Activated T-cell treated with anti-CD3 and anti-CD28 coated beads, Interleukin-2, amount 50 U/mL, for 24 hours (primary cell): ENCODE data around the gene TIMP2.
"Not testable (repeated sequence)": the region's sequence is repeated elsewhere in the genome, so short reads cannot be mapped to it uniquely, and the experiment has no call there.

Source experiments
- DNase-seq: peaks from one replicate; pipeline ENCODE4 v3.0.0-alpha.2; 2020
- H3K27ac Mint-ChIP-seq: 2 replicates; pipeline ENCODE4 v1.8.0; 2020; ENCODE audit warnings: mild to moderate bottlenecking, mixed read lengths
- H3K27me3 Mint-ChIP-seq: 2 replicates; pipeline ENCODE4 v1.8.0; 2020; ENCODE audit warnings: mixed read lengths
- H3K36me3 Mint-ChIP-seq: 2 replicates; pipeline ENCODE4 v1.8.0; 2020; ENCODE audit warnings: low read depth, mixed read lengths
- H3K4me1 Mint-ChIP-seq: 2 replicates; pipeline ENCODE4 v1.8.0; 2020; ENCODE audit warnings: low read depth, mixed read lengths
- H3K4me3 Mint-ChIP-seq: 2 replicates; pipeline ENCODE4 v1.8.0; 2020; ENCODE audit warnings: mild to moderate bottlenecking, moderate library complexity, mixed read lengths
- H3K9me3 Mint-ChIP-seq: 2 replicates; pipeline ENCODE4 v1.8.0; 2020; ENCODE audit warnings: mixed read lengths

The TIMP2 gene

DNA sequence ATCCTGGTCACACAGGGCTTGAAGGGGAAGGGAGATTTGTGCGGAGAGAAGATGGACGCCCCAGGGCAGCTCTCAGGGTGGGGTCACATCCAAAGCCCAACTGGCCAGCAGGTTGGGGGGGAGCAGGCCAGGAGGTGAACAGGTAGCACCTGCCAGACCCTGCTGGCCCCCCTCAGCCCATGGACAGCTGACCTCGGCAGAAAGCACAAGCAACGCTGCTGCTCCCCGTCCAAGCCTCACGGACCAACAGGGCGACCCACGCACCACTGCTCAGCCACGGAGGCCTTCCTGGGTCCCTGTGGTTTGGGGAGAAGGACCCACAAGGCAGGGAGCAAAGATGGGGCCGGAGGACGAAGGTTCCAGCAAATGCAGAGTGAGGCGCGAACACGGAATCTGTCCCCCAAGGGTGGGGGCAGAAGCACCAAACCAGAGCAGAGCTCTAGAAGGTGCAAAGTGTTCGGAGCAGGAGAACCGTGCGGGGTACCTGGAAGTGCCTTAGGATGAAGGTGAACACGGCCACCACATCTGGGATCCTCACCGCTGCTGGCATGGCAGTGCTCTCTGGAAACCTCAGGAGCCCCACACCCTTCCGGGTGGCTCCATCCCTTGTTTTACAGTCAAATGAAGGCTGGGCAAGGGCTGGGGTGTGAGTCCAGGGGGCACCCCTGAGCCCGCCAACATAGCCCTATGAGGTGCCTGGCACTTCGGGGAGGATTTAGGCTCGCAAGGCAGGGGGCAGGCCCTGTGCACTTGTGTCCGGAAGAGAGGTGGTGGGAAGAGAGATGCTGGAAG, 40.1 kb downstream of the TIMP2 start:
- Mint-ChIP-seq H3K36me3 (no peaks in the 10 kb centered on the region), H3K4me3 (no peak overlapping the region), H3K9me3 (no peaks in the 10 kb centered on the region), H3K4me1 (peaks cover 27% of the 10 kb centered on the region), H3K27ac (no peak overlapping the region), H3K27me3 (peaks cover 1% of the 10 kb centered on the region)
- DNase-seq, result no peak

DNA sequence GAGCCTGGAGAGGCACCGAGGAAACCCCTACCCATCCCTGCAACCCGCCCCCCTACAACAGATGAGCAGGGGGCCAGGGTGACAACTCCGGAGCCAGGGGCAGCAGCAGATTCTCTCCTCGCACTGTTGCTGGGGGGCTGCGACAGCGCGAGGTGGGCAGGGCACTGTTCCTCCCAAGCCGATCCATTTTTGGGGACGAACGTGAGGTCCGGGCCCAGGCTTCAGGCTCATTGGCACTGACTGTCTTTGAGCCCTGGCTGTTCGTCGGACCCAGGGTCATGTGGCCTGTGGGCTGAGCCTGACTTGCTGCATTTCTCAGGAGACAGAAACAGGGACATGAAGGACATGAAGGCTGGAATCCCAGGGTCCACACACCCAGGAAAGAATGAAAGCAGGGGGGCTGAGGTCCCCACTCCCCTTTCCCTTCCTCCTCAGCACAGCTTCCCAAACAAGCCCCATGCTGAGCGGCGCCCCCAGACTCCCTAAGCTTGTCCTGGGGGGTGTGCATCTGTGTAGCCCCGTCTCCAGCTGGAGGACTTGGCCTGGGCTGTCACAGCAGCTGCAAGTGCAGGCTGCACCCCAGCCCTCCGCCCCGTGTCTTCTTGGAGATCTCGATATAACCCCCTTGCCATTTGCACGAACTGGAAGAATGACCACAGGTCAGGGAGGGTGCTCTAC, 40.9 kb downstream of the TIMP2 start:
- no peak for DNase-seq
- Mint-ChIP-seq H3K27ac (no peak overlapping the region), H3K9me3 (no peaks in the 10 kb centered on the region), H3K4me3 (no peak overlapping the region), H3K27me3 (peaks cover 3% of the 10 kb centered on the region), H3K36me3 (no peaks in the 10 kb centered on the region), H3K4me1 (peaks cover 26% of the 10 kb centered on the region)

DNA sequence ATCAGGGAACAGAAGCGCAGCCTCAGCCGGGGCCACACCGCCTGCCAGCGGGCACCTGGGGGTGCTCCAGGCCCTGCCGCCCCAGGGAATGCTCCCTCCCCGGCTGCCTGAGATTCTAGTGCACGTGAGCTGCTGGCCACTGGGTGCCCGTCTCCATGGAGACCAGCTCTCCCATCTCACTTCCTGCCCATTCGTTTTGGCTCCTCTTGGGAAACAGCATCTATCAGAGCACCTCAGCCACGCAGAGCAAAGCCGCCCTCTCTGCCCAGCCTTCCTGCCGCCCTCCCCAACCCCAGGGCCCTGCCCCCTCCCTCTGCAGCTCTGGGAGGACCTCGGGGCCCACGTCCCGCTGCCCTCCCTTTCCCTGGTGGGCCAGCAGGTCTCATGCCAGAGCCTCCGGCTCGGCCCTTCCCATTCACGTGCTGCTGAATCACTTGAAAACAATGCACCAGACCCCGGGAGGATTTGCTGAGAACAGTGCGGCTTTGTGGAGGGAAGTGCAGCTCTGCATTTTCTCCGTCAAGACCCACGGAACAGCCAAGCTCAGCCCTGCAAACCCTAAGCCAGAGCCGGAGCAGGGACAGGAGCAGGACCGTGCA, 41.6 kb downstream of the TIMP2 start:
- no peak for DNase-seq
- H3K36me3 Mint-ChIP-seq, result no peaks in the 10 kb centered on the region
- no peak overlapping the region for H3K27ac Mint-ChIP-seq
- peaks cover 7% of the 10 kb centered on the region for H3K27me3 Mint-ChIP-seq
- no peak overlapping the region for H3K4me3 Mint-ChIP-seq
- H3K4me1 Mint-ChIP-seq, result peaks cover 26% of the 10 kb centered on the region
- no peaks in the 10 kb centered on the region for H3K9me3 Mint-ChIP-seq

DNA sequence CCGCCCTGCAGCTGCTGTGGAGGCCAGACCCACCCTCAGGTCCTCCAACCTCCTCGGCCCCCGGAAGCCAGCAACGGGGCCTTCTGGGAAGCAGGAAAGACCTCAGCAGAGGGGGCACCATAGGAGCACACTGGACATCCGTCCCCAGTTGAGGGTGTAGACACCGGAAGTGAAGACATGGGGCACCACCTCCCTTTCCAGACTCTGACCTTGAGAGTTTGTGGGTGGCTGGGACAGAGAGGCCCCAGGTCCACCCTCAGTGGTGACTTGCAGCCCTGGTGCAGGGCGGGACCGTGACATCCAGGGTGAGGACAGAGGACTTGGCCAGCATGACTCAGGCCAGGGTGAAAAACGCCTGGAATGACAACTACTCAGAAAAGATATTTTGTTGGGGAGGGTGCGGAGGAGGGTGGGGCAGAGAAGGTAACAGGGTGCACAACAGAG, 42.1 kb downstream of the TIMP2 start:
- no peaks in the 10 kb centered on the region for H3K9me3 Mint-ChIP-seq
- DNase-seq, result no peak
- peaks cover 25% of the 10 kb centered on the region for H3K4me1 Mint-ChIP-seq
- no peak overlapping the region for H3K4me3 Mint-ChIP-seq
- H3K27me3 Mint-ChIP-seq, result peaks cover 7% of the 10 kb centered on the region
- H3K36me3 Mint-ChIP-seq, result no peaks in the 10 kb centered on the region
- peak overlapping the region; percentile 32 for H3K27ac Mint-ChIP-seq

DNA sequence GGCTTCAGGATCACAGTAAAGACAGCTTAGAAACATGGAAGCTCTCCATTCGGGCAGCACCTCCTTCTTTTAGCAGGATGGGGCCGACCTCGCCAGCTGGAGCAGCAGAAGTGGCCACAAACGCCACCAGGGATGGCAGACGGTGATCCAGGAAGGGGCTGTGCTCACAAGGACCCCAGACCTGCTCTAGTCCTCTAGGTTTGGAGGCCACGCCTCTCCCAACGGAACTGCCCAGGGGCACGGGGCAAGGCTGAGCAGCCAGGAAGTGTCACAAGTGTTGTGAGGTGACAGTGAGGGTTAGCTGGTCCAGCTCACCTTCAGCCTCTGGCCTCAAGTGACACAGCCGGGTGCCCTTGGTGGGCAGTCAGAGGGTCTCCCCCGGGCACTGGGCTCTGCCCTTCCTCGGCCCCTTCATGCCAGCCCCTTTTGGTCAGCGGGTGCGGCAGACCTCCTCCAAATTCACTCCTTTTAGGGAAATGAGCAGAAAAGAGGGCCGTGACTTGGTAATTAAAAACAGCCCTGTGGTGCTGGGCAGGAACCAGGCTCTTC, 42.6 kb downstream of the TIMP2 start:
- H3K9me3 Mint-ChIP-seq, result no peaks in the 10 kb centered on the region
- H3K27ac Mint-ChIP-seq, result no peak overlapping the region
- no peak for DNase-seq
- H3K36me3 Mint-ChIP-seq, result no peaks in the 10 kb centered on the region
- H3K4me1 Mint-ChIP-seq, result peaks cover 25% of the 10 kb centered on the region
- no peak overlapping the region for H3K4me3 Mint-ChIP-seq
- peaks cover 7% of the 10 kb centered on the region for H3K27me3 Mint-ChIP-seq

DNA sequence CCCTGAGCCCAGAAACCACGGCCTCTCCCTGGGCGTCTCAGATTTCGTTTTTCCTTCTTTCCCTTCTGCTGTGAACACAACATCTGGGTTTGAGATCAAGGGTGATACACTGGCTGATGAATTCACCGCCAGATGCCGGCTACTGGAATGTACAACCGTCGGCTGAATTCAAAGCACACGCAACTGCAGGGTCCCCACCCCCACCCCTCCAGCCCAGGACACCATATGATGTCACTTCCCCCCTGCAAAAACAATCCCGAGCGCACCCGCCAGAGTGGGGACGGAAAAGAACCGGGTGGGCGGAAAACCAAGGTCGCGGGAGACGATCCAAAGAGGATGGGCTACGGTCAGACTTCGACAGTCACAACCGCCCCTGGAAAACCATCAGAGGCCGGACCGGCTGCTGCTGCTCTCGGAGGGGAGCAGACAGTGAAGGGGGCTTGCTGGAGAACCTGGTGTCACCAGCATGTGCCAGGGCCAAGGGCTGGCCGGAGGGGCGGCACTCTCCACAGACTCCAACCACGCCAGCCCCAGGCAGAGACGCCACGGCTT, 45.5 kb downstream of the TIMP2 start:
- Mint-ChIP-seq H3K9me3 (no peaks in the 10 kb centered on the region), H3K27me3 (peaks cover 7% of the 10 kb centered on the region), H3K4me3 (peak overlapping the region; percentile 31), H3K4me1 (peaks cover 25% of the 10 kb centered on the region), H3K36me3 (no peaks in the 10 kb centered on the region), H3K27ac (peak overlapping the region; percentile 61)
- no peak for DNase-seq

DNA sequence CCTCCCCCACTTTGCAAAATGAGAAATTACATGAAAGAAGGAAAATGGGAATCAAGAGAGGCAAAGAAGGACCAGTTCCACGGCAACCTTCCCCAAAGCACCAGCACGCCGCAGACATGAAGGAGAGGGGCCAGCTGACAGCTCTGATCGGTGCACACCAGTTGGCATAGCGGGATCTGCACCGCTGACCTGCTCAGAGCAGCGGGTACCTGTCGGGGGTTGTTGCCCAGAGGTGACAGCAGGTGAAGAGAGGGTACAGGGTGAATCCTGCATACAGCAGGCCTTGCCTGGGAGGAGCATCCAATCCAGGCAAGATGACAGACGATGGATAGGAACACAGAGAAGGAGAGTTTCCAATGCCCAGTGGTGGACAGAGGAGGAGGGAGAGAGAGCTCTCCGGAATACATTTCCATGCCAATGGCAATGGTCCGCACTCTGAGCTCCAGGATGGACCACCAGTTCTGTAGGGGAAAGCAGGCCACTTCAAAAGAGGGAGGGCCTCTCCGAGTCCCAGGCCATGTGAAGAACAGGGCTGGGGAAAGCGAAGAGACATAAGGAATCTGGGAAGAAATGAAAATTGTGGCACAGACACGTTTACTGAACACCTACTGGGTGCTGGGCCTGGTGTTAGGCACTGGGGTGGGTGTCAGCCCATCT, 46.2 kb downstream of the TIMP2 start:
- Mint-ChIP-seq H3K27me3 (peaks cover 7% of the 10 kb centered on the region), H3K4me1 (peaks cover 25% of the 10 kb centered on the region), H3K4me3 (peak overlapping the region; percentile 31), H3K27ac (no peak overlapping the region), H3K9me3 (no peaks in the 10 kb centered on the region), H3K36me3 (no peaks in the 10 kb centered on the region)
- DNase-seq, result no peak

DNA sequence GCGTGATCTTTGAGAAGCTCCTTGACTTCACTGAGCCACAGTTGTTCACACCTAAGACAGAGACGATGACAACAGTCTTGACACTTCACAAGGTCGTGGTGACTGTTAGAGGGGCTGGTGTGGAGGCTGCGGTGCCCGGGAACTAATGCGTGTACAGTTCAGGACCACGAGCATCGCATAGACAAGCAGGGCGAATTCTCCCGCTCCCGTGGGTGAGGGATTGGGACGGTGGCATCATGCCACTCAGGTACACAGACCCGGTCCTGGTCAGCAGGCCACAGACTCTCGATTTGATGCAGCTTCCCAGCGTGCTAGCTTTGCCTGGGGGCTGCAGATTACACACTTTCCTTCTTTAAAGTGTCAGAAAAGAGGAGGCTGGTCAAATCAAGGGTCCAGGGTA, 46.9 kb downstream of the TIMP2 start:
- Mint-ChIP-seq H3K4me3 (no peak overlapping the region), H3K4me1 (peaks cover 19% of the 10 kb centered on the region), H3K9me3 (no peaks in the 10 kb centered on the region), H3K27ac (peak overlapping the region; percentile 30), H3K36me3 (no peaks in the 10 kb centered on the region), H3K27me3 (peaks cover 7% of the 10 kb centered on the region)
- DNase-seq, result no peak

DNA sequence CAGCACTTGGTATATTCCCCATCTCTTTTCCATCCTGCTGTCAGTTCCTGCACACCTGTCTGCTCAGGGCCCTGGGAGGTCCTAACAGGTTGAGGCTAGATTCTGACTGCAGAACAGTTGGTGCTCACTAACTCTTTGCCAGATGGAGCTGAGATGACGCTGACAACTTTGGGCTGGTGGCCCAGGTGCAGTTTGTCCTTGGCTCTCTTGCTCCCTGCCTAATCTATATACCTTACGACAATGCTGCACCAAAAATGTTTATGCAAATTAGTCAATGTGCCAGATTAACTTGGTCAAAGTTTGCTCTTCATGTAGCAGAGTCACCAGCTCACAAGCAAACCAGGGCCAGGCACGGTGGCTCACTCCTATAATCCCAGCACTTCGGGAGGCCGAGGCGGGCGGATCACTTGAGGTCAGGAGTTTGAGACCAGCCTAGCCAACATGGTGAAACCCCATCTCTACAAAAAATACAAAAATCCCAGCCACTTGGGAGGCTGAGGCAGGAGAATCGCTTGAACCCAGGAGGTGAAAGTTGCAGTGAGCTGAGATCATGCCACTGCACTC, 48.2 kb downstream of the TIMP2 start:
- peaks cover 14% of the 10 kb centered on the region for H3K4me1 Mint-ChIP-seq
- not testable (repeated sequence) for H3K27ac Mint-ChIP-seq

DNA sequence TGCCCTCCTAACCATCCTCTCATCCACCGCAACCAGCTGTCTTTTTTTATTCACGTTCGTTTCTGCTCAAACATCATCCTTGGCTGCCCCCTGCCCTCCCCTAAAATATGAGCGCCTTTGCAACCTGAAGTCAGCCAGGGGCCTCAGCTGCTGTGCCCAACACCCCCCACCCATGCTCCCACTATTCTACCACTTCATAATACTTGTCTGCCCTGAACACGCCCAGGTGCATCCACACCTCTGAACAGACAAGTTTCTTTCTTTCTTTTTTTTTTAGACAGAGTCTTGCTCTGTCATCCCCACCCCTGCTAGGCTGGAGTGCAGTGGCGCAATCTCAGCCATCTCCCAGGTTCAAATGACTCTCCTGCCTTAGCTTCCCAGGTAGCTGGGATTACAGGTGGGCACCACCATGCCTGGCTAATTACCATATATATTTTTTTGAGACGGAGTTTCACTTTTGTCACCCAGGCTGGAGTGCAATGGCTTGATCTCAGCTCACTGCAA, 49.0 kb downstream of the TIMP2 start:
- H3K36me3 Mint-ChIP-seq, result no peaks in the 10 kb centered on the region
- no peaks in the 10 kb centered on the region for H3K9me3 Mint-ChIP-seq
- H3K27ac Mint-ChIP-seq, result no peak overlapping the region
- peaks cover 14% of the 10 kb centered on the region for H3K4me1 Mint-ChIP-seq
- no peak overlapping the region for H3K4me3 Mint-ChIP-seq
- DNase-seq, result no peak
- peaks cover 7% of the 10 kb centered on the region for H3K27me3 Mint-ChIP-seq

More for the DNA sequence above, 48.2 kb downstream of the TIMP2 start:
- H3K27me3 Mint-ChIP-seq, H3K36me3 Mint-ChIP-seq, DNase-seq, H3K9me3 Mint-ChIP-seq, H3K4me3 Mint-ChIP-seq: not testable (repeated sequence)

DNA sequence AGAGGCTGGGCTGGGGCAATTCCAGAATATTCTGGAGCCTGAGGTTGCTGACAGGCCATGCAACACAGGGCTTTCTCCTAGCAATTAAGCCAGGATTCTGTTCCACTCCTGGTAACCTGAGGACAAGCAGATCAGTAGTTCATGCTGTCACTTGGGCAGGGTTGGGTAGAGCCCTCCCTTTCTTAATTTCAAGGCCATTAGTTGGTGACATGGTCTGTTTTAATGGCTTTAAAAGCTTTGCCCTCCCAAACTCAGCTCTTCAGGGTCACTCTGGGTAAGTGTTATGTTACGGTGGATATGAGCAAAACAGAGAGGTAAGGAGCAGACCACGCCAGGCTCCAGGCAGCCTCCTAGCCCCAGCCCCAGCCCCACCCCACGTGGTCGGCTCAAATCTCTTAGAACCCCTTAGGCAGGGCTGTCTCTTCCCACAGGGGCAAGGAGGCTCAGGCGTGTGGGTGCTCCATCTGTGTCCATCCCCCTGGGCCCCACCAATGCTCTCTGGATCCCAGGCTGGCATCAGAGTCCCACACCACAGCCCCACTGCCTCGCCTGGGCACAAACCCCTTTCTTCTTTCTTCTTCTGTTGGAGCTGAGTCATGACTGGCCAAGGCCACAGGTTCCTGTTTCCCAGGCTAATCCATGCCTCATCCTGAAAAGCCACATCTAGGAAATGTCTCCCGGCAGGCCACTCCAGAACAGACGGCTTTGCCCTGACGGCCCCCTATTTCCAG, 49.7 kb downstream of the TIMP2 start:
- no peaks in the 10 kb centered on the region for H3K9me3 Mint-ChIP-seq
- H3K27me3 Mint-ChIP-seq, result peaks cover 7% of the 10 kb centered on the region
- H3K36me3 Mint-ChIP-seq, result no peaks in the 10 kb centered on the region
- no peak for DNase-seq
- no peak overlapping the region for H3K4me3 Mint-ChIP-seq
- peaks cover 14% of the 10 kb centered on the region for H3K4me1 Mint-ChIP-seq
- H3K27ac Mint-ChIP-seq, result no peak overlapping the region

DNA sequence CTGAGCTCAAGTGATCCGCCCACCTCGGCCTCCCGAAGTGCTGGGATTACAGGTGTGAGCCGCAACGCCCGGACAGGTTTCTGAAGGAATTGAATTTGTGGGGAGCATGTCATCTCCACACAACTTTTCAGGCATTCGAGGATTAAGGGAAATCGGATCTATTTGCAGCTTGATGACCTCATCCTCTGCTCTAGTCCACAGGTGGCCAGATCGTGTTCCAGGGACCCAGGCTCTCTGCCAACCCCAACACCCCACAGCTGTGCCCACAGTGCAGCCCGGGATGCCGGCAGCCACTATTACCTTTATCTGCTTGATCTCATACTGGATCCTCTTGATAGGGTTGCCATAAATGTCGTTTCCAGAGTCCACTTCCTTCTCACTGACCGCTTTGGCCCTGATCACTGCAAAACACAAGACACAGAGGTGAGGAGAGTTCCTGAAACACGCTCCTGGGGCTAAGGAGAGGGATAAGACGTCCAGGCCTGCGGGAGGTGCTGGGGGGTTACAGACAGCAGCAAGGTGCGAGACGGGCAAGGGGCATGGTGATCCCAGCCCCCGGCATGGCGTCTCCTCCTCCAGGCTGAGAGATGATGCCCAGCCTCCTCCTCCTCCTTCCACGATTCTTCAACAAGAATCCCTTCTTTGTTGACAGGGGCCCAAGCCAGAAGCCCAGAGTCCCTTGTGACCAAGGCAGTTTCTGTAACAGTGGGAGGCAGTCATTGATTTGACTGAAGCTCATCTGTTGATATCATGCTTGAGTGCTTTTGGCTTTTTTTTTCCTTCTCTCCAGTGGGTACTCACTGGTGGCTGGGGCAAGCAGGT, 51.5 kb downstream of the TIMP2 start:
- Mint-ChIP-seq H3K36me3 (no peaks in the 10 kb centered on the region), H3K4me3 (no peak overlapping the region), H3K4me1 (peaks cover 1% of the 10 kb centered on the region), H3K27me3 (no peaks in the 10 kb centered on the region), H3K27ac (no peak overlapping the region), H3K9me3 (no peaks in the 10 kb centered on the region)
- DNase-seq, result no peak

DNA sequence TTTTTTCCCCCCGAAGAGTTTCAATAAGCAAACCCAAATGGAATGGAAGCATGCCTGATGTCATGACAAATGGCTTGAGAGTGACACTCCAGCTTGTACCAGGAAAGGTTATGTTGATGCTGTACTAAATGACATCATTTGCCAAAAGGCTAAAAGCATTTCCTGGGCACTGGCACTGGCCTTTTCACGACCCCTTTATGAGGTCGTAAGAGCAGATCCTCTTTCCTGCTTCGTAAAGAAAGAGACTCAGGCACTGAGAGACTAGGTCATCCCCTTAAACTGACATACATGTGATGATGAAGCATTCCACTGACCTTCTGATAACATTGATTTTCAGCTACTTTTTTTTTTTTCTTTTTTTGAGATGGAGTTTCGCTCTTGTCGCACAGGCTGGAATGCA, 52.7 kb downstream of the TIMP2 start:
- Mint-ChIP-seq H3K27me3 (no peaks in the 10 kb centered on the region), H3K9me3 (no peaks in the 10 kb centered on the region), H3K27ac (no peak overlapping the region), H3K4me3 (no peak overlapping the region), H3K36me3 (no peaks in the 10 kb centered on the region), H3K4me1 (no peaks in the 10 kb centered on the region)
- DNase-seq, result no peak
